Nephron progenitor cell (in vitro differentiated cells): ENCODE measurements around the gene CDC73.

Source experiments
- DNase-seq: peaks from one replicate; pipeline ENCODE4 v3.0.0; 2021
- H3K27ac Mint-ChIP-seq: 2 replicates; pipeline ENCODE4 v1.8.0; 2021; ENCODE audit warnings: mild to moderate bottlenecking, moderate library complexity, mixed read lengths
- H3K27me3 Mint-ChIP-seq: 2 replicates; pipeline ENCODE4 v1.8.0; 2021; ENCODE audit warnings: mild to moderate bottlenecking, low read depth, mixed read lengths; ENCODE audit not compliant: poor library complexity
- H3K36me3 Mint-ChIP-seq: 2 replicates; pipeline ENCODE4 v1.8.0; 2021; ENCODE audit warnings: low read depth, mixed read lengths
- H3K4me1 Mint-ChIP-seq: 2 replicates; pipeline ENCODE4 v1.8.0; 2021; ENCODE audit warnings: mixed read lengths
- H3K4me3 Mint-ChIP-seq: 2 replicates; pipeline ENCODE4 v1.8.0; 2021; ENCODE audit warnings: mild to moderate bottlenecking, moderate library complexity, mixed read lengths
- H3K9me3 Mint-ChIP-seq: 2 replicates; pipeline ENCODE4 v1.8.0; 2021; ENCODE audit warnings: mild to moderate bottlenecking, moderate library complexity, mixed read lengths
- CTCF ChIP-seq: fragments of 200-600 bp; sonication (generic); IDR thresholded peaks from 2 replicates; pipeline ENCODE4 v1.5.0; 2021; ENCODE audit warnings: antibody characterized with exemption

The CDC73 gene

GRCh38 chr1:193121616-193122593, at the start of gene CDC73:
TSS of gene CDC73 (plus strand) at chr1:193122031. CDS start at chr1:193122201, 170 bp downstream.
- no peaks in the 10 kb centered on the region for H3K9me3 Mint-ChIP-seq
- H3K4me3 Mint-ChIP-seq = peak within 1 kb of the TSS; percentile 96
- peak; percentile 94 for TF ChIP-seq CTCF
- H3K27me3 Mint-ChIP-seq = peaks cover 15% of the 10 kb centered on the region
- peak; percentile 99 for DNase-seq
- H3K4me1 Mint-ChIP-seq = peaks cover 28% of the 10 kb centered on the region
- H3K27ac Mint-ChIP-seq = peak within 1 kb of the TSS; percentile 98
- peaks cover 25% of the 10 kb centered on the region for H3K36me3 Mint-ChIP-seq

DNA sequence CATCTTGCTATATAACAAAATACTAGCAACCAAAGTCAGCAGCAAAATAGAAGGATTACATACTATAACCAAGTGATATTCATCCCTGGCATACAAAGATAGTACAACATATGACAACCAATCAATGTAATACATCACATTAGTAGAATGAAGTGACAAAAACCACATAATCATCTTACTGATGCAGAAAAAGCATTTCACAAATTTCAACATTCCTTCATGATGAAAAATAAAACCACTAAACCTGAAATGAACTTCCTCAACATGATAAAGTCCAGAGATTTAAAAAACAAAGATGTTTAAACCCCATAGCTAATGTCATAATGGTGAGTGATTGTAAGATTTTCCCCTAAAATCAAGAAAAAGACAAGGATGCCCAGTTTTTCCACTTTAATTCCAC, 43.8 kb upstream of the CDC73 start:
- Mint-ChIP-seq H3K36me3 (peaks cover 88% of the 10 kb centered on the region), H3K27me3 (no peaks in the 10 kb centered on the region), H3K9me3 (peaks cover 25% of the 10 kb centered on the region), H3K4me1 (no peaks in the 10 kb centered on the region), H3K27ac (no peak overlapping the region), H3K4me3 (no peak overlapping the region)
- TF ChIP-seq CTCF = no peak
- no peak for DNase-seq

DNA sequence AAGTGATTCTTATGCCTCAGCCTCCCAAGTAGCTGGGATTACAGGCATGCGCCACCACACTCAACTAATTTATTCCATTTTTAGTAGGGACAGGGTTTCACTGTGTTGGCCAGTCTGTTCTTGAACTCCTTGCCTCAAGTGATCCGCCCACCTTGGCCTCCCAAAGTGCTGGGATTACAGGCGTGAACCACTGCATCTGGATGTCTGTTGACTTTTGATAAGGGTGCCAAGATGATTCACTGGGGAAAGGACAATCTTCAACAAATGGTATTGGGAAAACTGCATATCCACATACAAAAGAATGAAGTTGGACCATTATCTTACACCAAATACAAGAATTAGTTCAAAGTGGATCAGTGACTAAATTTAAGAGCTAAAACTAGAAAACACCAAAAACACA, 42.6 kb upstream of the CDC73 start:
- H3K4me1 Mint-ChIP-seq = no peaks in the 10 kb centered on the region
- no peak for DNase-seq
- TF ChIP-seq CTCF = no peak
- H3K36me3 Mint-ChIP-seq = peaks cover 85% of the 10 kb centered on the region
- H3K27ac Mint-ChIP-seq = no peak overlapping the region
- H3K27me3 Mint-ChIP-seq = no peaks in the 10 kb centered on the region
- H3K9me3 Mint-ChIP-seq = peaks cover 24% of the 10 kb centered on the region
- H3K4me3 Mint-ChIP-seq = no peak overlapping the region

- Mint-ChIP-seq H3K27me3 (no peaks in the 10 kb centered on the region), H3K27ac (peak overlapping the region; percentile 45), H3K4me1 (no peaks in the 10 kb centered on the region), H3K36me3 (peaks cover 53% of the 10 kb centered on the region), H3K4me3 (no peak overlapping the region), H3K9me3 (peaks cover 4% of the 10 kb centered on the region)
- no peak for DNase-seq
- TF ChIP-seq CTCF = no peak
Observed at GRCh38 chr1:193083365-193084088, 38.3 kb upstream of the CDC73 start.

- DNase-seq = no peak
- no peaks in the 10 kb centered on the region for H3K27me3 Mint-ChIP-seq
- H3K36me3 Mint-ChIP-seq = peaks cover 46% of the 10 kb centered on the region
- H3K9me3 Mint-ChIP-seq = no peaks in the 10 kb centered on the region
- H3K4me3 Mint-ChIP-seq = no peak overlapping the region
- TF ChIP-seq CTCF = no peak
- H3K4me1 Mint-ChIP-seq = no peaks in the 10 kb centered on the region
- H3K27ac Mint-ChIP-seq = no peak overlapping the region
Observed at GRCh38 chr1:193085263-193085662, 36.6 kb upstream of the CDC73 start.
